Hypothalamus (tissue), 51 donors: Measurements from ENCODE around the gene GET4.

ENCODE experiments used
- DNase-seq, 51 donors: peaks; one replicate each; lab custom pipeline; 2025; lab: John Stamatoyannopoulos, UW

The GET4 gene

GRCh38 chr7:910931-911431, 34.6 kb downstream of the GET4 start:
- no peak for DNase-seq

GRCh38 chr7:911791-912480, 35.6 kb downstream of the GET4 start:
- peak in 42 of 51 donors; percentile 13 to 91 (median 74) for DNase-seq

GRCh38 chr7:913736-914520, 37.6 kb downstream of the GET4 start:
- DNase-seq = peak in 37 of 51 donors; percentile 8 to 84 (median 51)

- no peak for DNase-seq
These were observed 38.3 kb downstream of the GET4 start for GRCh38 chr7:914521-915194.

- DNase-seq = peak in 1 of 51 donors; percentile 29
These were observed 39.2 kb downstream of the GET4 start for GRCh38 chr7:915291-916218.

- DNase-seq = peak in 6 of 51 donors; percentile 27 to 43 (median 34)
These were observed 40.1 kb downstream of the GET4 start for GRCh38 chr7:916291-916941.

- no peak for DNase-seq
These were observed 41.1 kb downstream of the GET4 start for GRCh38 chr7:917255-918117.

- no peak for DNase-seq
These were observed 41.7 kb downstream of the GET4 start for GRCh38 chr7:918118-918425.

GRCh38 chr7:918441-919113, 42.2 kb downstream of the GET4 start:
- no peak for DNase-seq

- DNase-seq = no peak
These were observed 42.7 kb downstream of the GET4 start for GRCh38 chr7:919114-919442.

- no peak for DNase-seq
These were observed 43.6 kb downstream of the GET4 start for GRCh38 chr7:919924-920341.

- DNase-seq = peak in 4 of 51 donors; percentile 24 to 67 (median 32)
These were observed 44.2 kb downstream of the GET4 start for GRCh38 chr7:920351-921070.

GRCh38 chr7:921071-921461, 44.7 kb downstream of the GET4 start:
- no peak for DNase-seq

GRCh38 chr7:921581-922333, 45.4 kb downstream of the GET4 start:
- DNase-seq = no peak

GRCh38 chr7:922334-923107, 46.2 kb downstream of the GET4 start:
- DNase-seq = no peak
